ENCODE measurements around the gene PIGV.

PIGV gene

GRCh38 chr1:26786437-26787380 is 1.0 kb upstream of the PIGV start:
- Histone ChIP-seq H3K4me1 (ENCODE audit: control insufficient read depth, insufficient read depth, low read length) (peaks cover 88% of the 10 kb centered on the region), H3K9me3 (ENCODE audit: control insufficient read depth, low read length) (no peaks in the 10 kb centered on the region), H3K9ac (ENCODE audit: low read length) (peak overlapping the region; percentile 99), H3K27me3 (replicated peaks; ENCODE audit: control insufficient read depth, insufficient read depth, low read length) (no peaks in the 10 kb centered on the region), H3K4me3 (ENCODE audit: low read length) (peak overlapping the region; percentile 90), H3K36me3 (ENCODE audit: control insufficient read depth, insufficient read depth, low read length, severe bottlenecking) (peaks cover 9% of the 10 kb centered on the region)
- DNase-seq (ENCODE audit: low read depth): peak; percentile 73

- Histone ChIP-seq H3K9me3 (ENCODE audit: control insufficient read depth, low read length) (no peaks in the 10 kb centered on the region), H3K4me3 (ENCODE audit: low read length) (peak overlapping the region; percentile 90), H3K4me1 (ENCODE audit: control insufficient read depth, insufficient read depth, low read length) (peaks cover 82% of the 10 kb centered on the region), H3K36me3 (ENCODE audit: control insufficient read depth, insufficient read depth, low read length, severe bottlenecking) (peaks cover 7% of the 10 kb centered on the region), H3K9ac (ENCODE audit: low read length) (peak overlapping the region; percentile 99), H3K27me3 (replicated peaks; ENCODE audit: control insufficient read depth, insufficient read depth, low read length) (no peaks in the 10 kb centered on the region)
- peak; percentile 74 for DNase-seq (ENCODE audit: low read depth)
Measured at GRCh38 chr1:26787381-26787705, 407 bp upstream of the PIGV start.

DNA sequence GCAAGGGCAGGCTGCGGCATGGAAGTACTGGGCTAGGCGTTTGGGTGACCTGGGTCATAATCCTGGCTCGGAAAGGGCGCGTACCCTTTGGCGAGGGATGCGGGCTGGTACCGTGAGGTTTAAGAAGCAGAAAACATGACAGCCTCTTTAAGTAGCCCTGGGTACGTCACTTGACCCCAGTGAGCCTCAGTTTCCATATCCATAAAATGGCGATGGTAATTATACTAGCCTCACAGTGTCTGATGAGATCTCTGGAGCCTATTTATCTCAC is 700 bp downstream of the PIGV start:
- DNase-seq (ENCODE audit: low read depth): no peak
- Histone ChIP-seq H3K27me3 (replicated peaks; ENCODE audit: control insufficient read depth, insufficient read depth, low read length) (no peaks in the 10 kb centered on the region), H3K36me3 (ENCODE audit: control insufficient read depth, insufficient read depth, low read length, severe bottlenecking) (no peaks in the 10 kb centered on the region), H3K9ac (ENCODE audit: low read length) (peak overlapping the region; percentile 99), H3K4me3 (ENCODE audit: low read length) (peak overlapping the region; percentile 90), H3K9me3 (ENCODE audit: control insufficient read depth, low read length) (no peaks in the 10 kb centered on the region), H3K4me1 (ENCODE audit: control insufficient read depth, insufficient read depth, low read length) (peaks cover 72% of the 10 kb centered on the region)

DNA sequence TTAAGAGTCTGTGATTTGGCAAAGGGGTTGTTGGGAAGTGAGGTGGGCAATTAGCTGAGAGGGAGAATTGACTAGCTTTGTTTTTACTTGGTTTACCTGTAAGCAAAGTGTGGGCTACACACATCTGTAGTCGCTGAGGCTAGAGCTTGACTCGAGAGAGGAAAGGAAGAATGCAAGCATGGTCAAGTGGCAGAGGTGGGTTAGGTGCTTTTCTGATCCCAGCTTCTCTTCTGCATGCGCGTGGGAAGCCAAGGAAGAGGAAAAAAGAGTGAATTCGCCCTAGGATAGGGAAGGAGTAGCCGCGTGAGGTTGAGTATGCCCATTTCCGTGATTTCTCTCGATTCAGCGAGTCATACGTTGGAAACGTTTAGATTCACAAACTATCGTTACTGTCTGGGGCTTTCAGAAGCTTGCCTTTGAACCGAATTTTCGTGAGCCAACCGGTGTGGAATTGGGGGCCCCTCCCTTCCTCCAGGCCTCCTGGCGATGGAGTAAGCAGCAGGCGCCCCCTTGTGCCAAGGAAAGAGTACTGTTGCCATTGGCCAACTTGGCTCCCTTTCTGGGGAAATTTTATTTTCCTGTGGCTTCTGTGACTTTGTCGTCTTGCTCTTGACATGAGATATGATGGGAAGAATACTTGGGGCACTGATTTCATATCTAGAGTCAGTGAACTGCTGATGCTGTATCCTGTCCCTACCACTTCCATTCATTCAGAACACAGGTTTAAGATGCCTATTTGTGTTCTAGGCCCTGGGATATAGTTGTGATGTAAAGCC is 1.3 kb downstream of the PIGV start:
- H3K4me1 ChIP-seq (ENCODE audit: control insufficient read depth, insufficient read depth, low read length): peaks cover 69% of the 10 kb centered on the region
- DNase-seq (ENCODE audit: low read depth): peak; percentile 97
- H3K9me3 ChIP-seq (ENCODE audit: control insufficient read depth, low read length): no peaks in the 10 kb centered on the region
- H3K36me3 ChIP-seq (ENCODE audit: control insufficient read depth, insufficient read depth, low read length, severe bottlenecking): peaks cover 3% of the 10 kb centered on the region
- peak overlapping the region; percentile 99 for H3K9ac ChIP-seq (ENCODE audit: low read length)
- no peaks in the 10 kb centered on the region for H3K27me3 ChIP-seq (replicated peaks; ENCODE audit: control insufficient read depth, insufficient read depth, low read length)
- peak overlapping the region; percentile 90 for H3K4me3 ChIP-seq (ENCODE audit: low read length)

GRCh38 chr1:26789612-26789865 is 1.8 kb downstream of the PIGV start:
- Histone ChIP-seq H3K4me1 (ENCODE audit: control insufficient read depth, insufficient read depth, low read length) (peaks cover 69% of the 10 kb centered on the region), H3K27me3 (replicated peaks; ENCODE audit: control insufficient read depth, insufficient read depth, low read length) (no peaks in the 10 kb centered on the region), H3K9me3 (ENCODE audit: control insufficient read depth, low read length) (no peaks in the 10 kb centered on the region), H3K9ac (ENCODE audit: low read length) (peak overlapping the region; percentile 99), H3K4me3 (ENCODE audit: low read length) (no peak overlapping the region), H3K36me3 (ENCODE audit: control insufficient read depth, insufficient read depth, low read length, severe bottlenecking) (peaks cover 8% of the 10 kb centered on the region)
- no peak for DNase-seq (ENCODE audit: low read depth)

- H3K36me3 ChIP-seq (ENCODE audit: control insufficient read depth, insufficient read depth, low read length, severe bottlenecking): peaks cover 12% of the 10 kb centered on the region
- H3K27me3 ChIP-seq (replicated peaks; ENCODE audit: control insufficient read depth, insufficient read depth, low read length): no peaks in the 10 kb centered on the region
- H3K4me1 ChIP-seq (ENCODE audit: control insufficient read depth, insufficient read depth, low read length): peaks cover 69% of the 10 kb centered on the region
- DNase-seq (ENCODE audit: low read depth): no peak
- H3K4me3 ChIP-seq (ENCODE audit: low read length): no peak overlapping the region
- no peaks in the 10 kb centered on the region for H3K9me3 ChIP-seq (ENCODE audit: control insufficient read depth, low read length)
- peak overlapping the region; percentile 99 for H3K9ac ChIP-seq (ENCODE audit: low read length)
Measured at GRCh38 chr1:26789931-26790330, 2.2 kb downstream of the PIGV start.

GRCh38 chr1:26790551-26790953 is 2.8 kb downstream of the PIGV start:
- no peaks in the 10 kb centered on the region for H3K27me3 ChIP-seq (replicated peaks; ENCODE audit: control insufficient read depth, insufficient read depth, low read length)
- no peak overlapping the region for H3K4me3 ChIP-seq (ENCODE audit: low read length)
- H3K4me1 ChIP-seq (ENCODE audit: control insufficient read depth, insufficient read depth, low read length): peaks cover 67% of the 10 kb centered on the region
- no peaks in the 10 kb centered on the region for H3K9me3 ChIP-seq (ENCODE audit: control insufficient read depth, low read length)
- H3K9ac ChIP-seq (ENCODE audit: low read length): peak overlapping the region; percentile 27
- H3K36me3 ChIP-seq (ENCODE audit: control insufficient read depth, insufficient read depth, low read length, severe bottlenecking): peaks cover 15% of the 10 kb centered on the region
- DNase-seq (ENCODE audit: low read depth): no peak

DNA sequence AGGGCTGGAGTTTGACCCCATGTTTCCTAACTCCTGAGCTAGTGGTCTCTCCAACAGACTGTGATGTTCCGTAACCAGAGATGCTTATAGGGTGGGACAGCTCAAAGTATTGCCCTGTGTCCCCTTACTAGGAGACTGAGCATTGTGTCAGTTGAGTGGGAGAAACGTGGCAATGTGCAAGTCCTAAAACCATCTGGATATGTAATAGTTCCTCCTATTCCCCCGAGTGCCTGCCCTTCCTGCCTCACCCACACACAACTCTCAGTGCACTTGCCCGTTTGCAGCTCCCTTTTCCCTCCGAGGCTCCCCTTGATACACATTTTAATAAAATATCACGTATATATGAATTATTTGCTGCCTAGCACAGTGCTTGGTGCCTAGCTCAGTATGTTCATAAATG is 3.4 kb downstream of the PIGV start:
- Histone ChIP-seq H3K9ac (ENCODE audit: low read length) (peak overlapping the region; percentile 27), H3K27me3 (replicated peaks; ENCODE audit: control insufficient read depth, insufficient read depth, low read length) (no peaks in the 10 kb centered on the region), H3K9me3 (ENCODE audit: control insufficient read depth, low read length) (no peaks in the 10 kb centered on the region), H3K4me1 (ENCODE audit: control insufficient read depth, insufficient read depth, low read length) (peaks cover 61% of the 10 kb centered on the region), H3K4me3 (ENCODE audit: low read length) (no peak overlapping the region), H3K36me3 (ENCODE audit: control insufficient read depth, insufficient read depth, low read length, severe bottlenecking) (peaks cover 15% of the 10 kb centered on the region)
- no peak for DNase-seq (ENCODE audit: low read depth)

DNA sequence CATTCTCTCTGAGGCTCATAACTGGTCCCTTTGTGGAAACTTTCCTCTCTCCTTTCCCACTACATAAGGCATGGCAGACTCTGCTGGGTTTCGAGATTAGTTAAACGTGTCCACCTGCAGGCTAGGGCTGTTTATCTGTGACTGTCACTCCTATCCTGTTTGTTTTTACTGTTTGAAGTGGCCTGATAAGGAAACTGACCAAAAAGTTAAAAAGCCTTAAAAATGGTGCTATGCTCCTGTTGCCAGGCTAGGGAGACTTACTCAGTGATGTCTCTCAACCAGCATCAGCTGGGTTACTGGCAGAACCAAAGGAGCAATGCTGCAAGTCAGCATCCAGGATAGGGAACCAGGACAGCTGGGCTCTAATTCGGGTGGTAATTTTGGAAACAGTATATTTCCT is 3.9 kb downstream of the PIGV start:
- Histone ChIP-seq H3K4me1 (ENCODE audit: control insufficient read depth, insufficient read depth, low read length) (peaks cover 56% of the 10 kb centered on the region), H3K4me3 (ENCODE audit: low read length) (no peak overlapping the region)
- DNase-seq (ENCODE audit: low read depth): no peak

DNA sequence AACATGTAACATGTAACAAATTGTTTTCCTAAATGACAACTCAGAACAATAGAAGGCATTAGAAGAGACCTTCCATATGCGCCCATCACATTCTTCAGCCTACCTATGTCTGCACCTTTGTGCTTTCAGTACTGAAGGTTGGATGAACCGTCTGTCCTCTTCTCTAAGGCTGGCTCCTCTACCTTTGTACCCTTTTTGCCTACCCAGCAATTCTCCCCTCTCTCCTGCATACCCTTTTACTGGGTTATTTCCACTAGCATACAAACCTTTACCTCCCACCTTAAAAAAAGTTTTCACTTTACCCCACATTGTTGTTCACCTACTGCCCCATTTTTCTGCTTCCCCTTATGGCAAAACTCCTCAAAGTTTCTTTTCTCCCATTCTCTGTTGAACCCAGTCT is 5.2 kb downstream of the PIGV start:
- H3K4me1 ChIP-seq (ENCODE audit: control insufficient read depth, insufficient read depth, low read length): peaks cover 55% of the 10 kb centered on the region
- DNase-seq (ENCODE audit: low read depth): no peak
- H3K27me3 ChIP-seq (replicated peaks; ENCODE audit: control insufficient read depth, insufficient read depth, low read length): no peaks in the 10 kb centered on the region
- H3K9me3 ChIP-seq (ENCODE audit: control insufficient read depth, low read length): no peaks in the 10 kb centered on the region
- no peak overlapping the region for H3K4me3 ChIP-seq (ENCODE audit: low read length)
- H3K36me3 ChIP-seq (ENCODE audit: control insufficient read depth, insufficient read depth, low read length, severe bottlenecking): peaks cover 15% of the 10 kb centered on the region
- no peak overlapping the region for H3K9ac ChIP-seq (ENCODE audit: low read length)

More for the DNA sequence above, 3.9 kb downstream of the PIGV start:
- H3K9ac ChIP-seq (ENCODE audit: low read length): no peak overlapping the region
- H3K9me3 ChIP-seq (ENCODE audit: control insufficient read depth, low read length): no peaks in the 10 kb centered on the region
- H3K27me3 ChIP-seq (replicated peaks; ENCODE audit: control insufficient read depth, insufficient read depth, low read length): no peaks in the 10 kb centered on the region
- H3K36me3 ChIP-seq (ENCODE audit: control insufficient read depth, insufficient read depth, low read length, severe bottlenecking): peaks cover 15% of the 10 kb centered on the region

DNA sequence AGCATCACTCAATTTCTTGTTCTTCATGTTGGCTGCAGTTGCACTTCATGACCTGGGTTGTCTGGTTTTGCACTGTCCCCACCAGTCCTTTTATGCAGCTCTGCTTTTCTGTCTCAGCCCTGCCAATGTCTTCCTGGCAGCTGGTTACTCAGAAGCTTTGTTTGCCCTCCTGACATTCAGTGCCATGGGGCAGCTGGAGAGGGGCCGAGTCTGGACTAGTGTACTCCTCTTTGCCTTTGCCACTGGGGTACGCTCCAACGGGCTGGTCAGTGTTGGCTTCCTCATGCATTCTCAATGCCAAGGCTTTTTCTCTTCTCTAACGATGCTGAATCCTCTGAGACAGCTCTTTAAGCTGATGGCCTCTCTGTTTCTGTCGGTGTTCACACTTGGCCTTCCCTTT is 6.6 kb downstream of the PIGV start:
- peaks cover 15% of the 10 kb centered on the region for H3K36me3 ChIP-seq (ENCODE audit: control insufficient read depth, insufficient read depth, low read length, severe bottlenecking)
- peaks cover 57% of the 10 kb centered on the region for H3K4me1 ChIP-seq (ENCODE audit: control insufficient read depth, insufficient read depth, low read length)
- peak overlapping the region; percentile 7 for H3K9ac ChIP-seq (ENCODE audit: low read length)
- no peak for DNase-seq (ENCODE audit: low read depth)
- H3K4me3 ChIP-seq (ENCODE audit: low read length): no peak overlapping the region
- no peaks in the 10 kb centered on the region for H3K27me3 ChIP-seq (replicated peaks; ENCODE audit: control insufficient read depth, insufficient read depth, low read length)
- no peaks in the 10 kb centered on the region for H3K9me3 ChIP-seq (ENCODE audit: control insufficient read depth, low read length)
